ENCODE measurements around the gene DCDC2C.

DNA sequence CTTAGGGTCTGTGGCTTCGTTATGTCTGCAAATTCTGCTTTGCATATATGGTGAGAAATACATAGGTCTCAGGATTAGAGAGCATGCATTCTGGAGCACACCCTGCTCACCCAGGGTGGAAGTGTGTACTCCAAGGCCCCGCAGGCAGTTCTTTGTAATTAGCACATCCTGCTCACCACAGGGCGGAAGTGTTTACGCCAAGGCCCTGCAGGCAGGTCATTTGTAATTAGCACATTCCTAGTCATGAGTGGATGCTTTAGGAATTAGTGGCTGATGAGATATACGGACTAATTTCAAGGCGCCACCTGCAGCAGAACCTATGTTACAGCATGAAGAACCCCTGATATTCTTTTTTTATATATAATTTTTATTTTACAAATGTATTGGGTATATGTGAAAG is 41.1 kb upstream of the DCDC2C start:
- TF ChIP-seq, protein P1, sequence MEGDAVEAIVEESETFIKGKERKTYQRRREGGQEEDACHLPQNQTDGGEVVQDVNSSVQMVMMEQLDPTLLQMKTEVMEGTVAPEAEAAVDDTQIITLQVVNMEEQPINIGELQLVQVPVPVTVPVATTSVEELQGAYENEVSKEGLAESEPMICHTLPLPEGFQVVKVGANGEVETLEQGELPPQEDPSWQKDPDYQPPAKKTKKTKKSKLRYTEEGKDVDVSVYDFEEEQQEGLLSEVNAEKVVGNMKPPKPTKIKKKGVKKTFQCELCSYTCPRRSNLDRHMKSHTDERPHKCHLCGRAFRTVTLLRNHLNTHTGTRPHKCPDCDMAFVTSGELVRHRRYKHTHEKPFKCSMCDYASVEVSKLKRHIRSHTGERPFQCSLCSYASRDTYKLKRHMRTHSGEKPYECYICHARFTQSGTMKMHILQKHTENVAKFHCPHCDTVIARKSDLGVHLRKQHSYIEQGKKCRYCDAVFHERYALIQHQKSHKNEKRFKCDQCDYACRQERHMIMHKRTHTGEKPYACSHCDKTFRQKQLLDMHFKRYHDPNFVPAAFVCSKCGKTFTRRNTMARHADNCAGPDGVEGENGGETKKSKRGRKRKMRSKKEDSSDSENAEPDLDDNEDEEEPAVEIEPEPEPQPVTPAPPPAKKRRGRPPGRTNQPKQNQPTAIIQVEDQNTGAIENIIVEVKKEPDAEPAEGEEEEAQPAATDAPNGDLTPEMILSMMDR (IDR thresholded peaks at IDR 0.05), result no peak
- TF ChIP-seq POLR2A (IDR thresholded peaks at IDR 0.05), result no peak
